22Rv1 (cell line): ENCODE measurements around the gene RSBN1L.

Experiments
- H3K27ac ChIP-seq: fragments of 450-650 bp; 2 replicates; pipeline ENCODE4 v1.5.1; 2017
- CTCF ChIP-seq: fragments of 450-650 bp; IDR thresholded peaks from 2 replicates; pipeline ENCODE4 v1.5.1; 2017; ENCODE audit warnings: mild to moderate bottlenecking
- ZFX ChIP-seq: fragments of 450-650 bp; IDR thresholded peaks from 2 replicates; pipeline ENCODE4 v1.6.1; 2017; ENCODE audit warnings: antibody characterized with exemption, borderline replicate concordance

Gene RSBN1L

GRCh38 chr7:77667459-77668086 lies 28.7 kb upstream of the RSBN1L start:
- H3K27ac ChIP-seq = peak overlapping the region; percentile 61
- TF ChIP-seq CTCF (no peak), ZFX (no peak)

GRCh38 chr7:77674878-77675277 lies 21.4 kb upstream of the RSBN1L start:
- no peak overlapping the region for H3K27ac ChIP-seq

GRCh38 chr7:77679608-77680007 lies 16.7 kb upstream of the RSBN1L start:
- TF ChIP-seq CTCF = no peak
- TF ChIP-seq ZFX = no peak
- H3K27ac ChIP-seq = peak overlapping the region; percentile 97

More at GRCh38 chr7:77674878-77675277, 21.4 kb upstream of the RSBN1L start:
- no peak for TF ChIP-seq ZFX
- no peak for TF ChIP-seq CTCF

- TF ChIP-seq CTCF (no peak), ZFX (no peak)
- H3K27ac ChIP-seq = peak overlapping the region; percentile 97
Observed at GRCh38 chr7:77680266-77680665, 16.0 kb upstream of the RSBN1L start.

GRCh38 chr7:77684030-77684429 lies 12.2 kb upstream of the RSBN1L start:
- no peak for TF ChIP-seq ZFX
- no peak for TF ChIP-seq CTCF
- peak overlapping the region; percentile 66; the same call in 1 of the 2 replicates for H3K27ac ChIP-seq

GRCh38 chr7:77685233-77685632 lies 11.0 kb upstream of the RSBN1L start:
- H3K27ac ChIP-seq = peak overlapping the region; percentile 66
- TF ChIP-seq ZFX (no peak), CTCF (no peak)

GRCh38 chr7:77687100-77687746 lies 9.0 kb upstream of the RSBN1L start:
- no peak for TF ChIP-seq CTCF
- no peak for TF ChIP-seq ZFX
- H3K27ac ChIP-seq = no peak overlapping the region
